ENCODE data around the gene ELP5.

- TF ChIP-seq CTCF (IDR thresholded peaks at IDR 0.05; ENCODE audit: insufficient read depth, low read length) = no peak
- TF ChIP-seq POLR2AphosphoS5 (IDR thresholded peaks at IDR 0.05; ENCODE audit: low read depth) = no peak
- no peak for TF ChIP-seq REST (IDR thresholded peaks at IDR 0.05; ENCODE audit: insufficient replicate concordance, low read depth)
- TF ChIP-seq SPI1 (IDR thresholded peaks at IDR 0.05; ENCODE audit: borderline replicate concordance, low read depth) = no peak
- TF ChIP-seq GABPA (IDR thresholded peaks at IDR 0.05; ENCODE audit: low read depth) = no peak
Measured at GRCh38 chr17:7205561-7205960, 46.5 kb upstream of the ELP5 start.
